GM21825 (cell line): ENCODE results near the gene PGRMC1.
A peak's percentile ranks its signal among the peaks of the same experiment; 100 is the strongest.
"Not testable (repeated sequence)": the region's sequence is repeated elsewhere in the genome, so short reads cannot be mapped to it uniquely, and the experiment has no call there.

Source experiments
- ATAC-seq: cut with Tn5 transposase; IDR thresholded peaks from one replicate; pipeline ENCODE4 v1.9.1; 2021; ENCODE audit warnings: mild to moderate bottlenecking, moderate library complexity; ENCODE audit not compliant: unreplicated experiment

PGRMC1 gene

GRCh38 chrX:119235872-119236622, at the start of gene PGRMC1:
TSS of gene PGRMC1 (plus strand) at chrX:119236285. CDS start at chrX:119236364, 79 bp downstream.
- peak; percentile 96 for ATAC-seq

GRCh38 chrX:119186763-119187162, 49.3 kb upstream of the PGRMC1 start:
- ATAC-seq: no peak

GRCh38 chrX:119187298-119187697, 48.8 kb upstream of the PGRMC1 start:
- no peak for ATAC-seq

- ATAC-seq: no peak
These were observed 47.0 kb upstream of the PGRMC1 start for GRCh38 chrX:119189115-119189514.

- ATAC-seq: no peak
These were observed 46.5 kb upstream of the PGRMC1 start for GRCh38 chrX:119189595-119189994.

GRCh38 chrX:119190091-119190681, 45.9 kb upstream of the PGRMC1 start:
- no peak for ATAC-seq

- no peak for ATAC-seq
These were observed 45.3 kb upstream of the PGRMC1 start for GRCh38 chrX:119190831-119191230.

- ATAC-seq: no peak
These were observed 41.5 kb upstream of the PGRMC1 start for GRCh38 chrX:119194621-119195020.

- no peak for ATAC-seq
These were observed 34.5 kb upstream of the PGRMC1 start for GRCh38 chrX:119201570-119201969.

GRCh38 chrX:119206203-119206602, 29.9 kb upstream of the PGRMC1 start:
- ATAC-seq: no peak

GRCh38 chrX:119207483-119207882, 28.6 kb upstream of the PGRMC1 start:
- not testable (repeated sequence) for ATAC-seq

- no peak for ATAC-seq
These were observed 27.6 kb upstream of the PGRMC1 start for GRCh38 chrX:119208401-119209057.

- ATAC-seq: not testable (repeated sequence)
These were observed 25.0 kb upstream of the PGRMC1 start for GRCh38 chrX:119210931-119211648.

- no peak for ATAC-seq
These were observed 24.5 kb upstream of the PGRMC1 start for GRCh38 chrX:119211649-119212014.

GRCh38 chrX:119218198-119218597, 17.9 kb upstream of the PGRMC1 start:
- no peak for ATAC-seq

- no peak for ATAC-seq
These were observed 13.2 kb upstream of the PGRMC1 start for GRCh38 chrX:119222932-119223331.

GRCh38 chrX:119223783-119224182, 12.3 kb upstream of the PGRMC1 start:
- no peak for ATAC-seq

GRCh38 chrX:119226446-119226845, 9.6 kb upstream of the PGRMC1 start:
- ATAC-seq: no peak

GRCh38 chrX:119228512-119229252, 7.4 kb upstream of the PGRMC1 start:
- no peak for ATAC-seq

GRCh38 chrX:119229253-119229615, 6.9 kb upstream of the PGRMC1 start:
- no peak for ATAC-seq

GRCh38 chrX:119230850-119231249, 5.2 kb upstream of the PGRMC1 start:
- ATAC-seq: no peak
